Kidney (tissue), 14 donors: ENCODE measurements around the gene ARID5B. TPM values are rescaled to one million over a fixed set of nuclear protein-coding genes. Genes with fewer than 3 reads are reported as not detected.
A peak's percentile ranks its signal among the peaks of the same experiment; 100 is the strongest.

Source experiments
- DNase-seq, 5 donors: peaks; one replicate each; pipeline ENCODE4 v3.0.0-alpha.2; 2013 to 2020
- FAIRE-seq: peaks from 2 replicates; lab custom pipeline; 2012; peaks lifted over from hg19 to GRCh38; lab: Jason Lieb, UNC
- H3K27ac ChIP-seq, 2 donors: one replicate each; pipeline ENCODE4 v1.7.0; 2013; ENCODE audit warnings: low read depth in 2 of 2, low read length in 2 of 2, inconsistent platforms in 1 of 2
- H3K27me3 ChIP-seq: one replicate; pipeline ENCODE4 v1.7.1; 2013; ENCODE audit warnings: low read length, inconsistent platforms; ENCODE audit not compliant: control insufficient read depth, insufficient read depth
- H3K36me3 ChIP-seq, 3 donors: one replicate each; pipeline versions ENCODE4 v1.7.0 to v1.7.1; 2013; ENCODE audit warnings: low read length in 3 of 3, control low read depth in 1 of 3, inconsistent platforms in 1 of 3; ENCODE audit not compliant: insufficient read depth in 3 of 3, control insufficient read depth in 2 of 3
- H3K4me1 ChIP-seq, 3 donors: one replicate each; pipeline versions ENCODE4 v1.7.0 to v1.7.1; 2013; ENCODE audit warnings: low read length in 3 of 3, inconsistent platforms in 1 of 3, low read depth in 1 of 3; ENCODE audit not compliant: control insufficient read depth in 2 of 3, insufficient read depth in 2 of 3
- H3K4me3 ChIP-seq, 3 donors: one replicate each; pipeline versions ENCODE4 v1.7.0 to v1.8.1; 2013; ENCODE audit warnings: low read length in 3 of 3, control low read depth in 1 of 3, inconsistent platforms in 1 of 3
- H3K9ac ChIP-seq, 3 donors: one replicate each; pipeline versions ENCODE4 v1.7.0 to v1.7.1; 2013; ENCODE audit warnings: low read length in 3 of 3, control low read depth in 1 of 3, inconsistent platforms in 1 of 3
- H3K9me3 ChIP-seq, 3 donors: one replicate each; pipeline versions ENCODE4 v1.7.0 to v1.7.1; 2013; ENCODE audit warnings: low read length in 3 of 3, control low read depth in 1 of 3, inconsistent platforms in 1 of 3; ENCODE audit not compliant: control insufficient read depth in 2 of 3, insufficient read depth in 1 of 3
- intact Hi-C: fragments of 100-400 bp; cut with DNase I; formaldehyde crosslinking; loops from one replicate; pipeline ENCODE4 v1.11.1; 2022
- polyA plus RNA-seq: library from polyadenylated mRNA; stranded (reverse); fragments of 350-450 nt; fragmentation: Illumina TruSeq; extraction: RNeasy Lipid Tissue Mini Kit (QIAGEN cat#74804); gene quantifications from one replicate; pipeline ENCODE4 v1.2.3, GENCODE V29; 2014; ENCODE audit warnings: low read depth, low replicate concordance; ENCODE audit not compliant: insufficient read depth
- total RNA-seq: library from RNA; stranded (reverse); fragmentation: NEBNext Ultra II Directional; extraction: Animal tissue kit (Norgen Biotek cat#: 25700); gene quantifications from one replicate; pipeline ENCODE4 v1.2.1, GENCODE V29; 2021
- TF ChIP-seq, protein P1 (sequence below): IDR thresholded peaks from 3 replicates; pipeline ENCODE4 v1.5.1; 2012; ENCODE audit warnings: mild to moderate bottlenecking, moderate library complexity, borderline replicate concordance; ENCODE audit not compliant: insufficient read depth; ENCODE audit errors: extremely low read depth
- donor health status: control.
- donor health status: control.
- donor health status: control.
- donor health status: control.
- donor health status: control.
- donor health status: DM: yes; HTN: yes; CAD: no.
- donor health status: Normal renal cell carcinoma (clear cell type).

The ARID5B gene
- total and polyA plus RNA-seq, 2 donors from 2014 or later = 8.6 to 77.9 TPM

DNA sequence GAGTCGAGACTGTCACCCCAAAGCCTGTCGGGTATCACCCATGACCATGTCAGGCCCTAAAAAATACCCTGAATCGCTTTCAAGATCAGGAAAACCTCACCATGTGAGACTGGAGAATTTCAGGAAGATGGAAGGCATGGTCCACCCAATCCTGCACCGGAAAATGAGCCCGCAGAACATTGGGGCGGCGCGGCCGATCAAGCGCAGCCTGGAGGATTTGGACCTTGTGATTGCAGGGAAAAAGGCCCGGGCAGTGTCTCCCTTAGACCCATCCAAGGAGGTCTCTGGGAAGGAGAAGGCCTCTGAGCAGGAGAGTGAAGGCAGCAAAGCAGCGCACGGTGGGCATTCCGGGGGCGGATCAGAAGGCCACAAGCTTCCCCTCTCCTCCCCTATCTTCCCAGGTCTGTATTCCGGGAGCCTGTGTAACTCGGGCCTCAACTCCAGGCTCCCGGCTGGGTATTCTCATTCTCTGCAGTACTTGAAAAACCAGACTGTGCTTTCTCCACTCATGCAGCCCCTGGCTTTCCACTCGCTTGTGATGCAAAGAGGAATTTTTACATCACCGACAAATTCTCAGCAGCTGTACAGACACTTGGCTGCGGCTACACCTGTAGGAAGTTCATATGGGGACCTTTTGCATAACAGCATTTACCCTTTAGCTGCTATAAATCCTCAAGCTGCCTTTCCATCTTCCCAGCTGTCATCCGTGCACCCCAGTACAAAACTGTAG lies 191.0 kb downstream of the ARID5B start:
- no peaks in the 10 kb centered on the region for H3K27me3 ChIP-seq
- H3K9me3 ChIP-seq = no peaks in the 10 kb centered on the region
- TF ChIP-seq, protein P1, sequence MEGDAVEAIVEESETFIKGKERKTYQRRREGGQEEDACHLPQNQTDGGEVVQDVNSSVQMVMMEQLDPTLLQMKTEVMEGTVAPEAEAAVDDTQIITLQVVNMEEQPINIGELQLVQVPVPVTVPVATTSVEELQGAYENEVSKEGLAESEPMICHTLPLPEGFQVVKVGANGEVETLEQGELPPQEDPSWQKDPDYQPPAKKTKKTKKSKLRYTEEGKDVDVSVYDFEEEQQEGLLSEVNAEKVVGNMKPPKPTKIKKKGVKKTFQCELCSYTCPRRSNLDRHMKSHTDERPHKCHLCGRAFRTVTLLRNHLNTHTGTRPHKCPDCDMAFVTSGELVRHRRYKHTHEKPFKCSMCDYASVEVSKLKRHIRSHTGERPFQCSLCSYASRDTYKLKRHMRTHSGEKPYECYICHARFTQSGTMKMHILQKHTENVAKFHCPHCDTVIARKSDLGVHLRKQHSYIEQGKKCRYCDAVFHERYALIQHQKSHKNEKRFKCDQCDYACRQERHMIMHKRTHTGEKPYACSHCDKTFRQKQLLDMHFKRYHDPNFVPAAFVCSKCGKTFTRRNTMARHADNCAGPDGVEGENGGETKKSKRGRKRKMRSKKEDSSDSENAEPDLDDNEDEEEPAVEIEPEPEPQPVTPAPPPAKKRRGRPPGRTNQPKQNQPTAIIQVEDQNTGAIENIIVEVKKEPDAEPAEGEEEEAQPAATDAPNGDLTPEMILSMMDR = no peak
- no peak overlapping the region for H3K9ac ChIP-seq
- H3K4me1 ChIP-seq = peaks cover 0 to 13% (median 3%) of the 10 kb centered on the region in 3 donors
- intact Hi-C loops = no loop called here
- FAIRE-seq (no peak), DNase-seq (no peak)
- H3K27ac ChIP-seq = no peak overlapping the region
- H3K36me3 ChIP-seq = peaks cover 13 to 39% (median 33%) of the 10 kb centered on the region in 3 donors
- H3K4me3 ChIP-seq = no peak overlapping the region

DNA sequence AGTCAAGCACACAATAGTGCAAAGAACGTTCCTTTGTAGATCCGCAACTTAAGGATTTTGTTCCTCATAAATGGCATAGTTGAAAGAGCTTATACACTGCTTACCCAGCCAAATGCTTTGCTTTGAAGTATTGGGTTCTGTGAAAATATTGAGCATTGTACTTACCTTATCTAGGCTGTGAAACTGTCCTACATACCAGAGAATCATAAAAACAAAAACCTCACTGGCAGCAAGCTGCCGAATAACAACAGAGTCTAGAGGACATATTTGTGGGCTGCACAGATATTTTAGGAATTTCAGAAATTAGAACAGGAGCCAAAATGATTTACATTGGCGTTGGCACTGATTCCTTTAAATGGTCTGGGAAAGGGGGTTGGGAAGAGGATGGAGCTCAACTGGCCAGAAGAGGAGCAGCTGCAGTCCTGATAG lies 192.4 kb downstream of the ARID5B start:
- Histone ChIP-seq H3K27me3 (no peaks in the 10 kb centered on the region), H3K9ac (no peak overlapping the region), H3K4me3 (peak overlapping the region in 1 of 3 donors; percentile 15), H3K4me1 (peaks cover 0 to 13% (median 3%) of the 10 kb centered on the region in 3 donors), H3K27ac (peak overlapping the region; percentile 47 to 78), H3K9me3 (no peaks in the 10 kb centered on the region), H3K36me3 (peaks cover 9 to 30% (median 29%) of the 10 kb centered on the region in 3 donors)
- FAIRE-seq (no peak), DNase-seq (peak in 1 of 5 donors; percentile 47)
- intact Hi-C loops = no loop called here
- TF ChIP-seq, protein P1 = no peak

DNA sequence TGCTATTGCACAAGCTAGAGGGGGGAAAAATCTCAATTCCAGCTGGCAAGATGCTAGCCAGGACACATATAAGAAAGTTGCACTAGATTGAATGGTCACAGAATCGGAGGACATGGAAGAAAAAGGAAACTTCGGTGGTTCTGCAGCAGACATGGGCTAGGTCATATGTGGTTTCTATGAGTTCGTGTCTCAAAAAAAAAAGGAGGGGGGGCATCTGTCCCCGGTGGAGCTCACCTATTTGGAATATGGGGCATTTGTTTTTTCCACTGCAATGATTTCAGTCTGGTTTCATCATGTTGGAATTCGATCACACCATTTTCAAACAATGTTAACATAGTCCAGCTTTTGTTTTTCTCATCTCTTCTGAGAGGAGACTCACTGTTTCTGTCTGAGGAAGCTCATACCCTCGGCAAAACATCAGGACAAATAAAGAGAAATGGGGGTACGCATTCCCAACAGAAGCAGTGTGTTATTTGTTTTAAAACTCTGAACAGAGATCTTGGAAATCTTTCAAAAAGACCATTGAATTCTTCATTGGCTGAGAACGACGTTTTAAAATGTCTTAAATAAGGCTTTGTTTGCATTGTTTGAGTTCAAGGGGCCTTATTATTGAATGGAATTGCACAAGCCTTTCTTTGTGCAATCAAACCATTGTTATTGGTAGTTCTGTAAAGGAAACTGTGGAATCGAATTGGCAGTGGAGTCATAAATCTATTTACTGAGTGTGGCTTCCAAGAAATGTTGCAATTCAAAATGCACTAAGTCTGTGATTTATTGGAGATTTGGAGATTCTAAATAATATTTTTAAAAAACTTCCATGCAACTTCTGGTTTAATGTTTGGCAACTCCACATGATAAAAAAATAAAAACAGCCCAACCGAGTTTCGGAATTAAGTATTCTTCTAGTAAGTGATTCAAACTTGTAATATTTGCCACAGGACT lies 194.0 kb downstream of the ARID5B start:
- no peaks in the 10 kb centered on the region for H3K9me3 ChIP-seq
- peaks cover 0 to 13% (median 3%) of the 10 kb centered on the region in 3 donors for H3K4me1 ChIP-seq
- H3K36me3 ChIP-seq = peaks cover 7 to 26% (median 22%) of the 10 kb centered on the region in 3 donors
- H3K4me3 ChIP-seq = no peak overlapping the region
- peak overlapping the region in 1 of 2 donors; percentile 48 for H3K27ac ChIP-seq
- DNase-seq (no peak), FAIRE-seq (peak; percentile 58)
- intact Hi-C loops = no loop called here
- TF ChIP-seq, protein P1 = no peak
- H3K27me3 ChIP-seq = no peaks in the 10 kb centered on the region
- H3K9ac ChIP-seq = no peak overlapping the region
